Neural progenitor cell (in vitro differentiated cells): ENCODE measurements around the gene ZNF385D.

Experiments
- EZH2 ChIP-seq: fragments of 200-600 bp; sonication (generic); IDR thresholded peaks from 2 replicates; pipeline ENCODE4 v1.6.1; 2017; ENCODE audit warnings: antibody characterized with exemption, mild to moderate bottlenecking, moderate library complexity
- EZH2phosphoT487 ChIP-seq: fragments of 200-600 bp; sonication (generic); IDR thresholded peaks from 2 replicates; pipeline ENCODE4 v1.6.1; 2017; ENCODE audit warnings: antibody characterized with exemption
- TF ChIP-seq, protein P1 (sequence below): fragments of 200-600 bp; sonication (generic); IDR thresholded peaks from 2 replicates; pipeline ENCODE4 v1.5.1; 2017; ENCODE audit warnings: antibody characterized with exemption, mild to moderate bottlenecking

DNA sequence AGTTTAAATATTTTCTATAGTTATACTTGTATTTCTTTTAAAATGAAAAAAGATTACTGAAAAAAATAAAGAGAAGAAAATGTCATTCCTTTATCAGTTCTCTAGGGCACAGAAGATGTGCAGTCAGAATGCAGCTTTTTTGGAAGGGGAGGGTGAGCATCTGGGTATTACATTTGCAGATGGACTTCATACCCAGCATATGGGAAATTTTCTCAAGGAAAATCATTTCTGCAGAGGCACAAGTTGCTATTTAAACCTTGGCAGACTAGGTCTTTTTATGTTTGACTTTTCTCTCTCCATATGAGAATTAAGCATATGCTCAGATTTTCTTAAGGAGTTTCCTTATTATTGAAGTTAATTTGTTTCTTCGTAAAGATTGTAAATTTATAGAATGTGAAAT is 39.5 kb upstream of the ZNF385D start:
- TF ChIP-seq, protein P1, sequence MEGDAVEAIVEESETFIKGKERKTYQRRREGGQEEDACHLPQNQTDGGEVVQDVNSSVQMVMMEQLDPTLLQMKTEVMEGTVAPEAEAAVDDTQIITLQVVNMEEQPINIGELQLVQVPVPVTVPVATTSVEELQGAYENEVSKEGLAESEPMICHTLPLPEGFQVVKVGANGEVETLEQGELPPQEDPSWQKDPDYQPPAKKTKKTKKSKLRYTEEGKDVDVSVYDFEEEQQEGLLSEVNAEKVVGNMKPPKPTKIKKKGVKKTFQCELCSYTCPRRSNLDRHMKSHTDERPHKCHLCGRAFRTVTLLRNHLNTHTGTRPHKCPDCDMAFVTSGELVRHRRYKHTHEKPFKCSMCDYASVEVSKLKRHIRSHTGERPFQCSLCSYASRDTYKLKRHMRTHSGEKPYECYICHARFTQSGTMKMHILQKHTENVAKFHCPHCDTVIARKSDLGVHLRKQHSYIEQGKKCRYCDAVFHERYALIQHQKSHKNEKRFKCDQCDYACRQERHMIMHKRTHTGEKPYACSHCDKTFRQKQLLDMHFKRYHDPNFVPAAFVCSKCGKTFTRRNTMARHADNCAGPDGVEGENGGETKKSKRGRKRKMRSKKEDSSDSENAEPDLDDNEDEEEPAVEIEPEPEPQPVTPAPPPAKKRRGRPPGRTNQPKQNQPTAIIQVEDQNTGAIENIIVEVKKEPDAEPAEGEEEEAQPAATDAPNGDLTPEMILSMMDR = no peak
- no peak for TF ChIP-seq EZH2phosphoT487
- TF ChIP-seq EZH2 = no peak
